ENCODE data around the gene PILRA. TPM values are rescaled to one million over a fixed set of nuclear protein-coding genes. Genes with fewer than 3 reads are reported as not detected.

PILRA gene
- total and polyA plus RNA-seq, 4 donors = 1.5 to 3.5 (median 3.1) TPM

GRCh38 chr7:100431286-100431735 lies 58.0 kb downstream of the PILRA start:
- Histone ChIP-seq H3K4me3 (ENCODE audit: low read depth in 1 of 3, low read length in 3 of 3) (no peak overlapping the region), H3K27me3 (ENCODE audit: control insufficient read depth in 4 of 4, insufficient read depth in 4 of 4, low read length in 3 of 4) (no peaks in the 10 kb centered on the region), H3K27ac (ENCODE audit: low read depth in 1 of 2, low read length in 2 of 2) (no peak overlapping the region), H3K4me1 (ENCODE audit: control insufficient read depth in 4 of 4, insufficient read depth in 4 of 4, low read length in 3 of 4) (peaks cover 12 to 39% (median 28%) of the 10 kb centered on the region in 4 donors), H3K9me3 (ENCODE audit: control insufficient read depth in 4 of 4, low read length in 3 of 4) (no peaks in the 10 kb centered on the region), H3K9ac (ENCODE audit: low read depth in 1 of 2, low read length in 2 of 2) (no peak overlapping the region), H3K36me3 (ENCODE audit: control insufficient read depth in 4 of 4, insufficient read depth in 3 of 4, low read depth in 1 of 4, low read length in 3 of 4) (peaks cover 7 to 14% (median 8%) of the 10 kb centered on the region in 4 donors)
- 94% methylated on average over 23 of the region's 23 CpGs for WGBS
- no peak for DNase-seq (ENCODE audit: low spot score)
- TF ChIP-seq FOXA1 (IDR thresholded peaks at IDR 0.05) = no peak
- no peak for TF ChIP-seq ZBTB33 (IDR thresholded peaks at IDR 0.05)
- TF ChIP-seq HNF4G (IDR thresholded peaks at IDR 0.05) = no peak
- TF ChIP-seq MAX (IDR thresholded peaks at IDR 0.05) = no peak
- TF ChIP-seq CTCF (IDR thresholded peaks at IDR 0.05; ENCODE audit: low read depth, low read length, missing input control) = no peak
- TF ChIP-seq RAD21 (IDR thresholded peaks at IDR 0.05) = no peak
- TF ChIP-seq ATF3 (IDR thresholded peaks at IDR 0.05) = no peak
- no peak for TF ChIP-seq EGR1 (IDR thresholded peaks at IDR 0.05; ENCODE audit: low read depth in 2 of 2)
- no peak for TF ChIP-seq FOXA2 (IDR thresholded peaks at IDR 0.05)
- TF ChIP-seq REST (IDR thresholded peaks at IDR 0.05) = no peak
- no peak for TF ChIP-seq GABPA (IDR thresholded peaks at IDR 0.05 in 1 of 2, conservative IDR thresholded peaks at IDR 0.05 in 1 of 2)
- no peak for TF ChIP-seq SP1 (IDR thresholded peaks at IDR 0.05)
- TF ChIP-seq TAF1 (conservative IDR thresholded peaks at IDR 0.05) = no peak
- no peak for TF ChIP-seq HNF4A (conservative IDR thresholded peaks at IDR 0.05)
- no peak for TF ChIP-seq NR2F2 (IDR thresholded peaks at IDR 0.05)
- TF ChIP-seq RXRA (IDR thresholded peaks at IDR 0.05) = no peak
- no peak for TF ChIP-seq YY1 (IDR thresholded peaks at IDR 0.05)
- no peak for TF ChIP-seq JUND (IDR thresholded peaks at IDR 0.05)
